Nephron progenitor cell (in vitro differentiated cells): ENCODE data around the gene PTPN1.
A peak's percentile ranks its signal among the peaks of the same experiment; 100 is the strongest.

Experiments
- DNase-seq: peaks from one replicate; pipeline ENCODE4 v3.0.0; 2021
- H3K27ac Mint-ChIP-seq: 2 replicates; pipeline ENCODE4 v1.8.0; 2021; ENCODE audit warnings: mild to moderate bottlenecking, moderate library complexity, mixed read lengths
- H3K27me3 Mint-ChIP-seq: 2 replicates; pipeline ENCODE4 v1.8.0; 2021; ENCODE audit warnings: mild to moderate bottlenecking, low read depth, mixed read lengths; ENCODE audit not compliant: poor library complexity
- H3K36me3 Mint-ChIP-seq: 2 replicates; pipeline ENCODE4 v1.8.0; 2021; ENCODE audit warnings: low read depth, mixed read lengths
- H3K4me1 Mint-ChIP-seq: 2 replicates; pipeline ENCODE4 v1.8.0; 2021; ENCODE audit warnings: mixed read lengths
- H3K4me3 Mint-ChIP-seq: 2 replicates; pipeline ENCODE4 v1.8.0; 2021; ENCODE audit warnings: mild to moderate bottlenecking, moderate library complexity, mixed read lengths
- H3K9me3 Mint-ChIP-seq: 2 replicates; pipeline ENCODE4 v1.8.0; 2021; ENCODE audit warnings: mild to moderate bottlenecking, moderate library complexity, mixed read lengths
- TF ChIP-seq, protein P1 (sequence below): fragments of 200-600 bp; sonication (generic); IDR thresholded peaks from 2 replicates; pipeline ENCODE4 v1.5.0; 2021; ENCODE audit warnings: antibody characterized with exemption

The PTPN1 gene

DNA sequence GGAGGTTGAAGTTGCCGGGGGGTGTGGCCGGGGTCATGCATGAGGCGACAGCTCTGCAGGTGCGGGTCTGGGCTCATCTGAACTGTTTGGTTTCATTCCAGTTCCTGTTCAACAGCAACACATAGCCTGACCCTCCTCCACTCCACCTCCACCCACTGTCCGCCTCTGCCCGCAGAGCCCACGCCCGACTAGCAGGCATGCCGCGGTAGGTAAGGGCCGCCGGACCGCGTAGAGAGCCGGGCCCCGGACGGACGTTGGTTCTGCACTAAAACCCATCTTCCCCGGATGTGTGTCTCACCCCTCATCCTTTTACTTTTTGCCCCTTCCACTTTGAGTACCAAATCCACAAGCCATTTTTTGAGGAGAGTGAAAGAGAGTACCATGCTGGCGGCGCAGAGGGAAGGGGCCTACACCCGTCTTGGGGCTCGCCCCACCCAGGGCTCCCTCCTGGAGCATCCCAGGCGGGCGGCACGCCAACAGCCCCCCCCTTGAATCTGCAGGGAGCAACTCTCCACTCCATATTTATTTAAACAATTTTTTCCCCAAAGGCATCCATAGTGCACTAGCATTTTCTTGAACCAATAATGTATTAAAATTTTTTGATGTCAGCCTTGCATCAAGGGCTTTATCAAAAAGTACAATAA is 72.5 kb downstream of the PTPN1 start:
- H3K9me3 Mint-ChIP-seq, result no peaks in the 10 kb centered on the region
- TF ChIP-seq, protein P1, sequence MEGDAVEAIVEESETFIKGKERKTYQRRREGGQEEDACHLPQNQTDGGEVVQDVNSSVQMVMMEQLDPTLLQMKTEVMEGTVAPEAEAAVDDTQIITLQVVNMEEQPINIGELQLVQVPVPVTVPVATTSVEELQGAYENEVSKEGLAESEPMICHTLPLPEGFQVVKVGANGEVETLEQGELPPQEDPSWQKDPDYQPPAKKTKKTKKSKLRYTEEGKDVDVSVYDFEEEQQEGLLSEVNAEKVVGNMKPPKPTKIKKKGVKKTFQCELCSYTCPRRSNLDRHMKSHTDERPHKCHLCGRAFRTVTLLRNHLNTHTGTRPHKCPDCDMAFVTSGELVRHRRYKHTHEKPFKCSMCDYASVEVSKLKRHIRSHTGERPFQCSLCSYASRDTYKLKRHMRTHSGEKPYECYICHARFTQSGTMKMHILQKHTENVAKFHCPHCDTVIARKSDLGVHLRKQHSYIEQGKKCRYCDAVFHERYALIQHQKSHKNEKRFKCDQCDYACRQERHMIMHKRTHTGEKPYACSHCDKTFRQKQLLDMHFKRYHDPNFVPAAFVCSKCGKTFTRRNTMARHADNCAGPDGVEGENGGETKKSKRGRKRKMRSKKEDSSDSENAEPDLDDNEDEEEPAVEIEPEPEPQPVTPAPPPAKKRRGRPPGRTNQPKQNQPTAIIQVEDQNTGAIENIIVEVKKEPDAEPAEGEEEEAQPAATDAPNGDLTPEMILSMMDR, result no peak
- no peaks in the 10 kb centered on the region for H3K27me3 Mint-ChIP-seq
- DNase-seq, result no peak
- H3K4me3 Mint-ChIP-seq, result no peak overlapping the region
- H3K27ac Mint-ChIP-seq, result no peak overlapping the region
- peaks cover 72% of the 10 kb centered on the region for H3K36me3 Mint-ChIP-seq
- H3K4me1 Mint-ChIP-seq, result peaks cover 25% of the 10 kb centered on the region

DNA sequence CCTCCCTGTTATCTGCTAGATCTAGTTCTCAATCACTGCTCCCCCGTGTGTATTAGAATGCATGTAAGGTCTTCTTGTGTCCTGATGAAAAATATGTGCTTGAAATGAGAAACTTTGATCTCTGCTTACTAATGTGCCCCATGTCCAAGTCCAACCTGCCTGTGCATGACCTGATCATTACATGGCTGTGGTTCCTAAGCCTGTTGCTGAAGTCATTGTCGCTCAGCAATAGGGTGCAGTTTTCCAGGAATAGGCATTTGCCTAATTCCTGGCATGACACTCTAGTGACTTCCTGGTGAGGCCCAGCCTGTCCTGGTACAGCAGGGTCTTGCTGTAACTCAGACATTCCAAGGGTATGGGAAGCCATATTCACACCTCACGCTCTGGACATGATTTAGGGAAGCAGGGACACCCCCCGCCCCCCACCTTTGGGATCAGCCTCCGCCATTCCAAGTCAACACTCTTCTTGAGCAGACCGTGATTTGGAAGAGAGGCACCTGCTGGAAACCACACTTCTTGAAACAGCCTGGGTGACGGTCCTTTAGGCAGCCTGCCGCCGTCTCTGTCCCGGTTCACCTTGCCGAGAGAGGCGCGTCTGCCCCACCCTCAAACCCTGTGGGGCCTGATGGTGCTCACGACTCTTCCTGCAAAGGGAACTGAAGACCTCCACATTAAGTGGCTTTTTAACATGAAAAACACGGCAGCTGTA is 73.4 kb downstream of the PTPN1 start:
- Mint-ChIP-seq H3K4me1 (peaks cover 20% of the 10 kb centered on the region), H3K9me3 (no peaks in the 10 kb centered on the region), H3K4me3 (no peak overlapping the region), H3K27ac (no peak overlapping the region), H3K27me3 (no peaks in the 10 kb centered on the region), H3K36me3 (peaks cover 70% of the 10 kb centered on the region)
- TF ChIP-seq, protein P1, result no peak
- DNase-seq, result no peak

DNA sequence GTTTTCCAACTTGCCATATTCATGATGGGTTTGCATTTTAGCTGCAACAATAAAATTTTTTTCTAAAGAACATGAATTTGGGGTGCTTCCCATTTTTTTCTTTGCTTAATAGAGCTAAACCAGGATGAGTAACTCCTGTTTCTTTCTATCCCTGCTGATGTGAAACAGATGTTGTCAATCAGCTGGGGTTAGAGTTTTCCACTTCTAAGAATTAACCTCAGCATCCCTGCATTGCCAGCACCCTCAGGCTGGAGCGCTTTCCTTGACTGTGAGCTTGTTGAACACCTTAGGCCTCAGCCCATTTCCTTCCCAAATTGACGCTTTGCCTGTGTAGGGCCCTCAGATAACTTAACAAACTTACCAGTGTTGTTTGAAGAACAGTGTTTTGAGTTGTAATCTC is 74.5 kb downstream of the PTPN1 start:
- Mint-ChIP-seq H3K9me3 (no peaks in the 10 kb centered on the region), H3K4me3 (no peak overlapping the region), H3K36me3 (peaks cover 59% of the 10 kb centered on the region), H3K4me1 (peaks cover 12% of the 10 kb centered on the region), H3K27ac (no peak overlapping the region), H3K27me3 (no peaks in the 10 kb centered on the region)
- TF ChIP-seq, protein P1, result no peak
- no peak for DNase-seq

GRCh38 chr20:50585214-50585613 is 75.0 kb downstream of the PTPN1 start:
- TF ChIP-seq, protein P1, result no peak
- Mint-ChIP-seq H3K36me3 (peaks cover 54% of the 10 kb centered on the region), H3K27ac (peak overlapping the region; percentile 89)

DNA sequence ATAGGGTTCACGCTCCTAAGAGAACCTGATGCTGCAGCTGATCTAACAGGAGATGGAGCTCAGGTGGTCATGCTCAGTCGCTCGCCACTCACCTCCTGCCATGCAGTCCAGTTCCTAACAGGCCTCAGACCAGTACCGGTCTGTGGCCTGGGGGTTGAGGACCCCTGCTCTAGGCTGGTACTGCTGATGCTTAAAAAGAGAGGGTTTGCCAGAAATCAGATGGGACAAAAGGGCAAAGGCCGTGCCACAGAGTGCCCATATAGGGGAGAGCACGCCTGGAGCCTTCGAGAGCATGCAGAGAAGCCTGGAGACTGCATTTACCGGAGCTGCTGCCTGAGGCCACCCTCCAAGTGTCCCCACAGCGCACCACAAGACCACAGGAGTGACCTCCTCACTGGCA is 75.5 kb downstream of the PTPN1 start:
- no peaks in the 10 kb centered on the region for H3K27me3 Mint-ChIP-seq
- H3K9me3 Mint-ChIP-seq, result no peaks in the 10 kb centered on the region
- H3K36me3 Mint-ChIP-seq, result peaks cover 49% of the 10 kb centered on the region
- H3K4me1 Mint-ChIP-seq, result peaks cover 12% of the 10 kb centered on the region
- H3K4me3 Mint-ChIP-seq, result no peak overlapping the region
- DNase-seq, result no peak
- TF ChIP-seq, protein P1, result no peak
- H3K27ac Mint-ChIP-seq, result peak overlapping the region; percentile 65

More at GRCh38 chr20:50585214-50585613, 75.0 kb downstream of the PTPN1 start:
- H3K4me3 Mint-ChIP-seq, result no peak overlapping the region
- no peaks in the 10 kb centered on the region for H3K9me3 Mint-ChIP-seq
- no peak for DNase-seq
- H3K27me3 Mint-ChIP-seq, result no peaks in the 10 kb centered on the region
- peaks cover 12% of the 10 kb centered on the region for H3K4me1 Mint-ChIP-seq
